IMR-90 (cell line): ENCODE measurements around the gene NBPF3.
"Not testable (repeated sequence)": the region's sequence is repeated elsewhere in the genome, so short reads cannot be mapped to it uniquely, and the experiment has no call there.

Experiments used
- CHD1 ChIP-seq: IDR thresholded peaks from 2 replicates; pipeline ENCODE4 v1.6.1; 2012; ENCODE audit warnings: low read depth, low read length, improper control_type of control experiment
- FOS ChIP-seq: fragments of 150-350 bp; IDR thresholded peaks from 2 replicates; pipeline ENCODE4 v1.6.1; 2016; ENCODE audit warnings: low read depth, low read length
- MAFK ChIP-seq: IDR thresholded peaks from 2 replicates; pipeline ENCODE4 v1.6.1; 2012; ENCODE audit warnings: low read depth, low read length, improper control_type of control experiment
- MAZ ChIP-seq: IDR thresholded peaks from 2 replicates; pipeline ENCODE4 v1.6.1; 2012; ENCODE audit warnings: low read depth, mild to moderate bottlenecking, low read length, improper control_type of control experiment, moderate library complexity, borderline replicate concordance
- POLR2A ChIP-seq: IDR thresholded peaks from 2 replicates; pipeline ENCODE4 v1.6.1; 2012; ENCODE audit warnings: mild to moderate bottlenecking, low read depth, low read length
- RCOR1 ChIP-seq: IDR thresholded peaks from 2 replicates; pipeline ENCODE4 v1.6.1; 2012; ENCODE audit warnings: mild to moderate bottlenecking, low read length, improper control_type of control experiment; ENCODE audit not compliant: insufficient replicate concordance
- RFX5 ChIP-seq: IDR thresholded peaks from 2 replicates; pipeline ENCODE4 v1.8.0; 2012; ENCODE audit warnings: low read depth, mild to moderate bottlenecking, low read length, moderate library complexity
- SMC3 ChIP-seq: fragments of 150-350 bp; IDR thresholded peaks from 2 replicates; pipeline ENCODE4 v1.6.1; 2016; ENCODE audit warnings: low read depth, mild to moderate bottlenecking, antibody characterized with exemption, low read length, moderate library complexity
- TF ChIP-seq, protein P1 (sequence below): conservative IDR thresholded peaks from 2 replicates; pipeline ENCODE4 v1.5.1; 2012; ENCODE audit warnings: mild to moderate bottlenecking, low read depth, low read length, improper control_type of control experiment

DNA sequence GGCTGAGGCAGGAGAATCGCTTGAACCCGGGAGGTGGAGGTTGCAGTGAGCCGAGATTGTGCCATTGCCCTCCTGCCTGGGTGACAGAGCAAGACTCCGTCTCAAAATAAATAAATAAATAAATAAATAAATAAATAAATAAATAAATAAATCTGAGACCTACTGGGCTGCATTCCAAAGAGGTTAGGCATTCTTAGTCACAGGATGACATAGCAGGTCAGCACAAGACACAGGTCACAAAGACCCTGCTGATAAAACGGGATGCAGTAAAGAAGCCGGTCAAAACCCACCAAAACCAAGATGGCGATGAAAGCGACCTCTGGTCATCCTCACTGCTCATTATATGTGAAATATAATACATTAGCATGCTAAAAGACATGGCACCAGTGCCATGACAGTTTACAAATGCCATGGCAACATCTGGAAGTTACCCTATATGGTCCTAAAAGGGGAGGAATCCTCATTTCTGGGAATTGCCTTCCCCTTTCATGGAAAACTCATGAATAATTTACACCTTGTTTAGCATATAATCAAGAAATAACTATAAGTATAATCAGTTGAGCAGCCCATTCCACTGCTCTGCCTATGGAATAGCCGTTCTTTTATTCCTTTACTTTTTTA lies 38.1 kb upstream of the NBPF3 start:
- TF ChIP-seq, protein P1, sequence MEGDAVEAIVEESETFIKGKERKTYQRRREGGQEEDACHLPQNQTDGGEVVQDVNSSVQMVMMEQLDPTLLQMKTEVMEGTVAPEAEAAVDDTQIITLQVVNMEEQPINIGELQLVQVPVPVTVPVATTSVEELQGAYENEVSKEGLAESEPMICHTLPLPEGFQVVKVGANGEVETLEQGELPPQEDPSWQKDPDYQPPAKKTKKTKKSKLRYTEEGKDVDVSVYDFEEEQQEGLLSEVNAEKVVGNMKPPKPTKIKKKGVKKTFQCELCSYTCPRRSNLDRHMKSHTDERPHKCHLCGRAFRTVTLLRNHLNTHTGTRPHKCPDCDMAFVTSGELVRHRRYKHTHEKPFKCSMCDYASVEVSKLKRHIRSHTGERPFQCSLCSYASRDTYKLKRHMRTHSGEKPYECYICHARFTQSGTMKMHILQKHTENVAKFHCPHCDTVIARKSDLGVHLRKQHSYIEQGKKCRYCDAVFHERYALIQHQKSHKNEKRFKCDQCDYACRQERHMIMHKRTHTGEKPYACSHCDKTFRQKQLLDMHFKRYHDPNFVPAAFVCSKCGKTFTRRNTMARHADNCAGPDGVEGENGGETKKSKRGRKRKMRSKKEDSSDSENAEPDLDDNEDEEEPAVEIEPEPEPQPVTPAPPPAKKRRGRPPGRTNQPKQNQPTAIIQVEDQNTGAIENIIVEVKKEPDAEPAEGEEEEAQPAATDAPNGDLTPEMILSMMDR: not testable (repeated sequence)
- TF ChIP-seq POLR2A, SMC3, RFX5, MAFK, FOS, MAZ, CHD1, RCOR1: not testable (repeated sequence)
